Kidney epithelial cell (primary cell): ENCODE results near the gene ID2. TPM values are rescaled to one million over a fixed set of nuclear protein-coding genes. Genes with fewer than 3 reads are reported as not detected.
A peak's percentile ranks its signal among the peaks of the same experiment; 100 is the strongest.

Experiments
- DNase-seq: peaks from one replicate; pipeline ENCODE4 v3.0.0-alpha.2; 2010; ENCODE audit warnings: low read depth
- H3K27me3 ChIP-seq: 2 replicates; pipeline ENCODE4 v1.6.0; 2011; ENCODE audit warnings: low read length; ENCODE audit not compliant: control insufficient read depth, insufficient read depth
- H3K36me3 ChIP-seq: 2 replicates; pipeline ENCODE4 v1.5.1; 2011; ENCODE audit warnings: low read length; ENCODE audit not compliant: control insufficient read depth, insufficient read depth
- H3K4me3 ChIP-seq: 2 replicates; pipeline ENCODE4 v1.5.1; 2011; ENCODE audit warnings: low read depth, mild to moderate bottlenecking, control low read depth, low read length
- total RNA-seq: library from RNA; depleted of rRNA; stranded (reverse); fragments of >200 nt; gene quantifications from 2 replicates; pipeline ENCODE4 v1.2.3, GENCODE V29; 2015
- TF ChIP-seq, protein P1 (sequence below): IDR thresholded peaks from 2 replicates; pipeline ENCODE4 v1.5.1; 2011; ENCODE audit warnings: mild to moderate bottlenecking, moderate library complexity, low read length, control low read depth, inconsistent platforms; ENCODE audit not compliant: insufficient read depth, poor library complexity, severe bottlenecking

The ID2 gene
- total RNA-seq, 1 donor from 2014 or later: 19.4 TPM

DNA sequence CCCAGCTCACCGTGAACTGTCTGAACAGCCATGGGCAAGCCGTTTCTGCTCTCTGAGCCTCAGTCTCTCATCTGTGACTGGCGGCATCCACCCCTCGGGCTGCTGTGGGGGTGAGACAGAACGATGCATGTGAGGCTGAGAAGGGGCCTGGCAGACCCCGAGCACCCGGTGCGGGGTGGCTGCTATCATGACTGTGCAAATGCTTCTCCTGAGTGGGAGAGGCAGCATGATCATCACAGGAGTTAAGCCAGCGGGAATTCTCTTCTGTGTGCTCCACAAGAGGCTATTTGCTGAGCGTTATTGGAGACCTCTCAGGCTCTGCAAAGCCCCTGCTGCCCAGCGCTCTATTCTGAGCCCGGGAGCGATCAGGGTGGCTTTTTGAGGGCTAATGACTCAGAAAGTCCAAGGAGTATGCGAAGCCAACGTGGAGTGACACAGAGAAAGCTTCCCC, 45.8 kb upstream of the ID2 start:
- Histone ChIP-seq H3K4me3 (no peak overlapping the region), H3K36me3 (no peaks in the 10 kb centered on the region), H3K27me3 (no peaks in the 10 kb centered on the region)
- TF ChIP-seq, protein P1, sequence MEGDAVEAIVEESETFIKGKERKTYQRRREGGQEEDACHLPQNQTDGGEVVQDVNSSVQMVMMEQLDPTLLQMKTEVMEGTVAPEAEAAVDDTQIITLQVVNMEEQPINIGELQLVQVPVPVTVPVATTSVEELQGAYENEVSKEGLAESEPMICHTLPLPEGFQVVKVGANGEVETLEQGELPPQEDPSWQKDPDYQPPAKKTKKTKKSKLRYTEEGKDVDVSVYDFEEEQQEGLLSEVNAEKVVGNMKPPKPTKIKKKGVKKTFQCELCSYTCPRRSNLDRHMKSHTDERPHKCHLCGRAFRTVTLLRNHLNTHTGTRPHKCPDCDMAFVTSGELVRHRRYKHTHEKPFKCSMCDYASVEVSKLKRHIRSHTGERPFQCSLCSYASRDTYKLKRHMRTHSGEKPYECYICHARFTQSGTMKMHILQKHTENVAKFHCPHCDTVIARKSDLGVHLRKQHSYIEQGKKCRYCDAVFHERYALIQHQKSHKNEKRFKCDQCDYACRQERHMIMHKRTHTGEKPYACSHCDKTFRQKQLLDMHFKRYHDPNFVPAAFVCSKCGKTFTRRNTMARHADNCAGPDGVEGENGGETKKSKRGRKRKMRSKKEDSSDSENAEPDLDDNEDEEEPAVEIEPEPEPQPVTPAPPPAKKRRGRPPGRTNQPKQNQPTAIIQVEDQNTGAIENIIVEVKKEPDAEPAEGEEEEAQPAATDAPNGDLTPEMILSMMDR: no peak
- DNase-seq: no peak

DNA sequence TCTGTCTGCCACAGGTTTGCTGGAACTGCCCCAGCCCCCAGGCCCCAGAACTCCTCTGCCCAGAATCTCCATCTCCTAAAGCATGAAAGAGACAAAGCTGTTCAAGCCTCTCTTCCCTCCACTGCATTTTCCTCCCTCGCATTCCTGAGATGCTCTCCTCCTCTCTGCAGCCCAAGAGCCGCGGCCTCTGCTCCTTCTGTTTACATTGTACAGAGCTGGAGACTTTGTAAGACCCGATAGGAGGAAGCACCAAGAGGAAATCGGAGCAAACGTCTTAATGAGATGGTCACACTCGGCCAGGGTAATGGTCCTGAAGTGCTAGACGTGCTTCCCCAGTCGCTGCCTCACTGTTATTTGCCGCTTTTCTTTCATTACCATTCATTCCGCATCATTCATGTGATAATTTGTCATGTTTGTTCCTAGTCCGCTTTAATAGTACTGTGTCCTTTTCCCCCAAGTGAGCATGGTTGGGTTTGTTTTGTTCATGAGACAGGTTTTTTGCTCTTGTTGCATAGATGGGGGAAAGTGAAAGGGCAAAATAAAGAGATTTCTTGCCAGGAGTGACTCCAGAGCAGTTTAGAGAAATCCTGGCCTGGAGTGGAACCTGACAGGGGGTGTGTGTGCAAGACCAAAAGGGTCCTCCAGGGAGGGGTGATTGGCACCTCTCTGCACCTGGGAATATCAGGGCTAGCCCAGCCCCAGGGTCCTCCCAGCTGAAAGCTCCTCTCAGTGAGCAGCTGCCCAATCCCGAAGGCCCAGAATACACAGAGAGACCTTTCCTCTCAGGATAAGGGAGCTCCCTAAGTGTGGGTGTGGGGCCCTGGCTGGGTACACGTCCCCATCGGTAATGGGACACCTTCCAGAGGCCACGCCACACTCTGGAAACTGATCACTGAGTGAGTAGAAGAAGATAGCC, 44.9 kb upstream of the ID2 start:
- Histone ChIP-seq H3K4me3 (no peak overlapping the region), H3K27me3 (no peaks in the 10 kb centered on the region), H3K36me3 (no peaks in the 10 kb centered on the region)
- TF ChIP-seq, protein P1: no peak
- peak; percentile 61 for DNase-seq

DNA sequence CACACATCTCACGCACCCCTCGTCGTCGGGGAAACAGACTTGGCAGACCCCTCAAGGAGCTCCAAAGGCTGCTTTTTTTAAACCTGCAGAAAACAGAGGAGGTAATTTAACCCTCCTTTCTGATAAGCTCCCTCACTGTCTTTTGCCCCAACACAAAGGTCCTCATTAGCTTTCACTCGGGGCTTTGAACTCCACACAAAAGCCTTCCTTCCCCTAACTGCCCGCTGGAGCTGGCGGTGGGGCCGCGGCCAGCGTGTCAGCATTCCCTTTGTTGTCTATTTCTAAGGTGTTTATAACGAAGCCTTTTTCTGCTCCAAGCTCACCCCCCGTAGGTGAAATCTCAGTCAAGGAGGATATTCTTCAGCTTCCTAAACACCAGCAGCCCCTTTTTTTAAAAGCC, 43.5 kb upstream of the ID2 start:
- no peak for DNase-seq
- TF ChIP-seq, protein P1: no peak
- H3K27me3 ChIP-seq: no peaks in the 10 kb centered on the region
- H3K4me3 ChIP-seq: no peak overlapping the region
- H3K36me3 ChIP-seq: no peaks in the 10 kb centered on the region

- DNase-seq: no peak
- TF ChIP-seq, protein P1: no peak
Observed at GRCh38 chr2:8639122-8639635, 42.7 kb upstream of the ID2 start.

GRCh38 chr2:8640498-8640897, 41.4 kb upstream of the ID2 start:
- Histone ChIP-seq H3K4me3 (no peak overlapping the region), H3K36me3 (no peaks in the 10 kb centered on the region), H3K27me3 (no peaks in the 10 kb centered on the region)
- DNase-seq: no peak
- TF ChIP-seq, protein P1: no peak

More at GRCh38 chr2:8639122-8639635, 42.7 kb upstream of the ID2 start:
- Histone ChIP-seq H3K27me3 (no peaks in the 10 kb centered on the region), H3K4me3 (no peak overlapping the region), H3K36me3 (no peaks in the 10 kb centered on the region)
